Measurements from ENCODE around the gene CARS2.

CARS2 gene

DNA sequence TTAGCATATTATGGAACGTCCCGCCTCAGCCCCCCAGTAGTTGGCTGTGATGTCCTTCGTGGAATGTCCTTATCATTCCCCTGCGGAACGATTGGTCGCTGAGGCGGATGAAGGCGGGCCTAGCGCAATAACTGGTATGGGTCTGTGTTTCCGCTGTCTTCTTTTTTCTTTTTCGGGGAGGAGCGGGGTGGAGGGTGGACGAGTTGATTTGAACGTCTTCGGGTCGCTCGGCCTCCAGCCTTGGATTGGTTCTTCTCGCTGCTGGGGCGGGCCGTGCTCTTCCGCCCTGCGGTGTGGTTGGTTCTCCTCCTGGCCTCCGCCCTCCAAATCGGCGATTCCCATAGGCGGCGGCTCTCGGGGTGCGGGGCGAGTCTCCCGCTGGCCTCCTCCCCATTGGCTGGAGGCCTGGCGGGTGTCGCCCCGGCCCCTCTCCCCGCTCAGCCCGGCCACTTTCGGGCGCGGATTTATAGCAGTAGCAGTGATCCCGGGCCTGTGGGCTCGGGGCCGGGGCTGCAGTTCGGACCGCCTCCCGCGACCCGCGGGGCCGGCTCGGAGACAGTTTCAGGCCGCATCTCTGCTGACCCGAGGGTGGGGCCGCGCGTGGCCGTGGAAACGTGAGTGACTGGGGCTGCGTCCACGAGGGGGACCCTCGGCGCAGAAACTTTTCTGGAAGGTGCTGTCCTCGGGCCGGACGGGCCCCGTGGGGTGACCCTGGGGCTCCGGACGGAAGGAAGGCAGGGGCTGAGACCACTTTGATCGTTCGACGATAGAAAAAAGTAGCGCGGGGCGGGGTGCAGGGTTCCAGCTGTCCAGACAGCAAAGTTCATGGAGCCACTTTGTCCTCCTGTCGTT is 9.7 kb upstream of the CARS2 start:
- peak overlapping the region; percentile 90 for H3K4me3 ChIP-seq (ENCODE audit: low read depth, low read length)
- TF ChIP-seq, protein P1, sequence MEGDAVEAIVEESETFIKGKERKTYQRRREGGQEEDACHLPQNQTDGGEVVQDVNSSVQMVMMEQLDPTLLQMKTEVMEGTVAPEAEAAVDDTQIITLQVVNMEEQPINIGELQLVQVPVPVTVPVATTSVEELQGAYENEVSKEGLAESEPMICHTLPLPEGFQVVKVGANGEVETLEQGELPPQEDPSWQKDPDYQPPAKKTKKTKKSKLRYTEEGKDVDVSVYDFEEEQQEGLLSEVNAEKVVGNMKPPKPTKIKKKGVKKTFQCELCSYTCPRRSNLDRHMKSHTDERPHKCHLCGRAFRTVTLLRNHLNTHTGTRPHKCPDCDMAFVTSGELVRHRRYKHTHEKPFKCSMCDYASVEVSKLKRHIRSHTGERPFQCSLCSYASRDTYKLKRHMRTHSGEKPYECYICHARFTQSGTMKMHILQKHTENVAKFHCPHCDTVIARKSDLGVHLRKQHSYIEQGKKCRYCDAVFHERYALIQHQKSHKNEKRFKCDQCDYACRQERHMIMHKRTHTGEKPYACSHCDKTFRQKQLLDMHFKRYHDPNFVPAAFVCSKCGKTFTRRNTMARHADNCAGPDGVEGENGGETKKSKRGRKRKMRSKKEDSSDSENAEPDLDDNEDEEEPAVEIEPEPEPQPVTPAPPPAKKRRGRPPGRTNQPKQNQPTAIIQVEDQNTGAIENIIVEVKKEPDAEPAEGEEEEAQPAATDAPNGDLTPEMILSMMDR (IDR thresholded peaks at IDR 0.05; ENCODE audit: control insufficient read depth, extremely low read depth, insufficient read depth), result no peak
- DNase-seq (ENCODE audit: low read depth), result peak; percentile 98

DNA sequence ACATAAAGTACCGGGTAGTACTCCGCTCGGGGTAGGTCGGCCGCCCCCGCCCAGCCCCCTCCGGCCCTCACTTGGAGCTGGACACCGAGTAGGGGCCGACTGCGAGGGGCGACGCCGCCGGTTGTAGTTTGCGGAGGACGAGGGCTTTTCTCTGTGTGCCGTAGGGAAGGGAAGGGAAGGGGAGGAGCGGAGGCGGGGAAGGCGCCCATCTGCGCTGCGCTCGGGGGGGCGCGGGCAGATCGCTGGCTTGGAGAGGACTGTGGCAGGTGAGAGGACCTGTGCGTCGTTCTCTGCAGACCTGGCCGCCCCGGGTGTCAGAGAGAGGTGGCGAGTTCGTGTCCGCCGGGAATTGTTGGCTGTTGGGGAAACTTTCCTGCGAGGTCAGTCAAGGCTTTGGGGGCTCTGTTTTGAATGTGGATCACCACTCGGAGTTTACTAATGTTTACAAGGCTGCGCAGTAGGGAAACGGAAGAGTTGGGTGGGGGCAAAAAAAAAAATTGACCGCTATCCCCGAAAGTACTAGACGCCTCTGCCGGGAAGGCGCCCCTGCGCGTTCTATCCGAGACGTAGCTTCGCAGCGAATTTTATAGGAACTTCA is 9.0 kb upstream of the CARS2 start:
- TF ChIP-seq, protein P1 (IDR thresholded peaks at IDR 0.05; ENCODE audit: control insufficient read depth, extremely low read depth, insufficient read depth), result no peak
- peak overlapping the region; percentile 90 for H3K4me3 ChIP-seq (ENCODE audit: low read depth, low read length)
- no peak for DNase-seq (ENCODE audit: low read depth)

DNA sequence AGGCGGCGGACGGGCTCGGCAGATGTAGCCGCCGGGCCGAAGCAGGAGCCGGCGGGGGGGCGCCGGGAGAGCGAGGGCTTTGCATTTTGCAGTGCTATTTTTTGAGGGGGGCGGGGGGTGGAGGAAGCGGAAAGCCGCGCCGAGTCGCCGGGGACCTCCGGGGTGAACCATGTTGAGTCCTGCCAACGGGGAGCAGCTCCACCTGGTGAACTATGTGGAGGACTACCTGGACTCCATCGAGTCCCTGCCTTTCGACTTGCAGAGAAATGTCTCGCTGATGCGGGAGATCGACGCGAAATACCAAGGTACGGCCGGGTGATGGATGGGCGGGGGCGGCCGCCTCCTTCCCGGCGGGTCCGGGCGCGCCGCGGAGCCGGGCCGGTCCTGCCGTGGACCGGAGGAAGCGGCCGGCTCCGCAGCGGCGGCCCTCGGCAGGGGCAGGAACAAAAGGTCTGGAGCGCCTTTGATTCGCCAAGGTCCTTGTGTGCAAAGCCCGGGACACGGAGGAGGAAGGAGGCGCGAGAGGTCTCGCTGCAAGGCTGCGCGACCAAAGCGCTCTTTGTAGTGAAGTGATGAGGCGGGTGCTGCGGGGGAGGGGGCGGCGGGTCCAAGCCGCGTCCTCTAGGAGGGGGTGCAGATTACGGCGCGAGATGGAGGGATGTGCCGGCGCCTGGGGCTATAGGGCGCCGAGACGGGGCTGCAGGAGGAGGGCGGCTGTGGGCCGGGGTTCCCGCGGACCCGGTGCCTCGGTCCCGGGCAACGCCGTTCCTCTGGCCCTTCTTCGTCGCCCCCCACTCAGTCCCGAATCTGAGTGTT is 8.3 kb upstream of the CARS2 start:
- DNase-seq (ENCODE audit: low read depth), result no peak
- H3K4me3 ChIP-seq (ENCODE audit: low read depth, low read length), result peak overlapping the region; percentile 90
- TF ChIP-seq, protein P1 (IDR thresholded peaks at IDR 0.05; ENCODE audit: control insufficient read depth, extremely low read depth, insufficient read depth), result 0 out of 2 replicates have a peak, but pooled peaks have one; percentile 20

DNA sequence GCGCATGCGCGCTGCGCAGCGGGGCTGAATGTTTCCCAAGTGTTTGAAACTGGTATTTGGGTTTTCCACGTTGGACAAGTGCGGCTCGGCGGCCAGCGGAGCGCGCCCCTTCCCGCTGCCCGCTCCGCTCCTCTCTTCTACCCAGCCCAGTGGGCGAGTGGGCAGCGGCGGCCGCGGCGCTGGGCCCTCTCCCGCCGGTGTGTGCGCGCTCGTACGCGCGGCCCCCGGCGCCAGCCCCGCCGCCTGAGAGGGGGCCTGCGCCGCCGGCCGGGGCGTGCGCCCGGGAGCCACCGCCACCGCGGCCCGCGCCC is 7.7 kb upstream of the CARS2 start, which contains the start of gene ING1:
ING1 (plus strand) TSS at position 59 of the 311 bp plus-strand sequence. CDS start 450 bp downstream, outside the sequence.
- DNase-seq (ENCODE audit: low read depth), result no peak
- peak within 1 kb of the TSS; percentile 90 for H3K4me3 ChIP-seq (ENCODE audit: low read depth, low read length)
- TF ChIP-seq, protein P1 (IDR thresholded peaks at IDR 0.05; ENCODE audit: control insufficient read depth, extremely low read depth, insufficient read depth), result no peak

DNA sequence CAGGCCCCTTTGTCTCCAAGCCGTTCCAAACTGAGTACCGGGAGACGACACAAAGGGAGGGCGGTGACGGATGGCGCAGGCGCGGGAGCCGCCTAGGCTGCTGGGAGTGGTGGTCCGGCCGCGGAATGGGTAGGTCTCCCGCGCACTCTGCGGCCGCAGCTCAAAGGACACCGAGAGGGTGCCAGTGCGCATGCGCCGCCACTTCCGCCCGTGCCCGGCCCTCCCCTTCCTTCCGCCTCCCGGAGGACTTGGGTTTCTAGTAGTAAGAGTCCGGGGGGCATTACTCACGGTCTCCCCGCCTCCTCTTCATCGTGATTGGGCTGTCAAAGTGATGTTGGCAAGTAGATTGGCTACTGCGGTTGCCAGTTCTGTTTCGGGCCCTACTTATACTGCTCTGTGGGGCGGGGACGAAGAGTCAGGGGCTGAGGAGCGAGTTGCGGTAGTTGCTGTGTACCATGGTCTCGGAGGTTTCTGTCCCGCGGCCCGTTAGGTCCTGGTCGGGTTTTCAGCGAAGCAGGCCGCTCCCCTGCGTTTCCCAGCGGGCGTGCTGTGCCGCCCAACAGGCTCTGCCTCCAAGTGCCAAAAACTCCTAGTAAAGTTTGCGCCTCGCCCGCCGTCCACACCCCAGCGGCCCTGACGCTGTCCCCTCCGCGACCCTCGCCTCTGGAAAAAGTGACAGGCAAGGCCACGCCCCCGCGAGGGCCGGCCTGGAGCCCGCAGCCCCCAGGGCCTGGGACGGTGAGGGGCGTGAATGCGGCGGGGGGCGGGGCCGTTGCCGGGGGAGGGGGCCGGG is 7.1 kb upstream of the CARS2 start:
- peak; percentile 98 for DNase-seq (ENCODE audit: low read depth)
- TF ChIP-seq, protein P1 (IDR thresholded peaks at IDR 0.05; ENCODE audit: control insufficient read depth, extremely low read depth, insufficient read depth), result no peak
- peak overlapping the region; percentile 90 for H3K4me3 ChIP-seq (ENCODE audit: low read depth, low read length)
